Endodermal cell (in vitro differentiated cells): ENCODE data around the gene DROSHA. TPM values are rescaled to one million over a fixed set of nuclear protein-coding genes. Genes with fewer than 3 reads are reported as not detected.

Source experiments
- DNase-seq: peaks from one replicate; pipeline ENCODE4 v3.0.0-alpha.2; 2017
- H3K27ac ChIP-seq: 2 replicates; pipeline ENCODE4 v1.5.1; 2013; ENCODE audit warnings: mild to moderate bottlenecking, low read depth, low read length, moderate library complexity
- H3K27me3 ChIP-seq: 2 replicates; pipeline ENCODE4 v1.6.1; 2013; ENCODE audit warnings: mild to moderate bottlenecking, low read length, moderate library complexity; ENCODE audit not compliant: insufficient read depth, control insufficient read depth, poor library complexity, severe bottlenecking
- H3K36me3 ChIP-seq: 2 replicates; pipeline ENCODE4 v1.7.0; 2013; ENCODE audit warnings: mild to moderate bottlenecking, low read length, moderate library complexity; ENCODE audit not compliant: control insufficient read depth, insufficient read depth
- H3K4me1 ChIP-seq: one replicate; pipeline ENCODE4 v1.7.0; 2013; ENCODE audit warnings: low read length; ENCODE audit not compliant: control insufficient read depth, insufficient read depth
- H3K4me3 ChIP-seq: 2 replicates; pipeline ENCODE4 v1.5.1; 2013; ENCODE audit warnings: mild to moderate bottlenecking, low read length, moderate library complexity
- H3K9ac ChIP-seq: 2 replicates; pipeline ENCODE4 v1.6.1; 2013; ENCODE audit warnings: mild to moderate bottlenecking, low read length, moderate library complexity; ENCODE audit not compliant: poor library complexity, severe bottlenecking; ENCODE audit errors: extremely low read depth
- H3K9me3 ChIP-seq: 2 replicates; pipeline ENCODE4 v1.6.1; 2013; ENCODE audit warnings: mild to moderate bottlenecking, low read length, moderate library complexity; ENCODE audit not compliant: control insufficient read depth
- H3K27ac Mint-ChIP-seq: 2 replicates; pipeline ENCODE4 v1.8.0; 2020; ENCODE audit warnings: mixed read lengths
- H3K27me3 Mint-ChIP-seq: 2 replicates; pipeline ENCODE4 v1.8.0; 2021; ENCODE audit warnings: mild to moderate bottlenecking, mixed read lengths; ENCODE audit not compliant: insufficient read depth
- H3K36me3 Mint-ChIP-seq: 2 replicates; pipeline ENCODE4 v1.8.0; 2020; ENCODE audit warnings: low read depth, mixed read lengths
- H3K4me1 Mint-ChIP-seq: 2 replicates; pipeline ENCODE4 v1.8.0; 2020; ENCODE audit warnings: mixed read lengths
- H3K4me3 Mint-ChIP-seq: 2 replicates; pipeline ENCODE4 v1.8.0; 2020; ENCODE audit warnings: mild to moderate bottlenecking, moderate library complexity, mixed read lengths
- H3K9me3 Mint-ChIP-seq: 2 replicates; pipeline ENCODE4 v1.8.0; 2020; ENCODE audit warnings: mild to moderate bottlenecking, mixed read lengths
- CTCF ChIP-seq: fragments of 200-600 bp; sonication (generic); conservative IDR thresholded peaks from 2 replicates; pipeline ENCODE4 v1.5.0; 2021; ENCODE audit warnings: antibody characterized with exemption, mild to moderate bottlenecking
- WGBS, 2 experiments: methylation state at CpG; one replicate each; pipeline versions ENCODE4 v1.1.5 to v1.1.7; 2013; ENCODE audit warnings: missing lambda C conversion rate in 2 of 2, mixed read lengths in 1 of 2; ENCODE audit not compliant: insufficient coverage in 1 of 2, insufficient read length in 1 of 2; 5-methylcytosine and 5-hydroxymethylcytosine counted together
- total RNA-seq, 2 donors: library from RNA; stranded (reverse); fragmentation: NEBNext Ultra II Directional in 1 of 2; extraction: Animal tissue kit (Norgen Biotek cat#: 25700) in 1 of 2; gene quantifications; 2 replicates in 1 of 2; 3 replicates in 1 of 2; pipeline ENCODE4 v1.2.1, GENCODE V29; 2021

DROSHA gene
- total RNA-seq, 2 donors from 2014 or later, result 116 to 132 TPM

- Mint-ChIP-seq H3K9me3 (no peaks in the 10 kb centered on the region), H3K4me1 (no peaks in the 10 kb centered on the region), H3K36me3 (peaks cover 42% of the 10 kb centered on the region), H3K4me3 (no peak overlapping the region), H3K27ac (peak overlapping the region; percentile 5), H3K27me3 (no peaks in the 10 kb centered on the region)
- H3K9me3 ChIP-seq, result no peaks in the 10 kb centered on the region
- no peak overlapping the region for H3K27ac ChIP-seq
- no peak overlapping the region for H3K9ac ChIP-seq
- H3K4me3 ChIP-seq, result no peak overlapping the region
- no peak for TF ChIP-seq CTCF
- no peak for DNase-seq
- peaks cover 78% of the 10 kb centered on the region for H3K36me3 ChIP-seq
- no peaks in the 10 kb centered on the region for H3K4me1 ChIP-seq
- 95 to 100% methylated on average over 2 to 3 of the region's 3 CpGs for WGBS, 2 experiments
- H3K27me3 ChIP-seq, result no peaks in the 10 kb centered on the region
Observed at GRCh38 chr5:31481531-31482165, 50.2 kb downstream of the DROSHA start.

GRCh38 chr5:31479706-31480105, 52.2 kb downstream of the DROSHA start:
- peaks cover 38% of the 10 kb centered on the region for H3K36me3 Mint-ChIP-seq
- Histone ChIP-seq H3K4me3 (no peak overlapping the region), H3K9ac (no peak overlapping the region), H3K4me1 (no peaks in the 10 kb centered on the region), H3K27ac (no peak overlapping the region), H3K36me3 (peaks cover 76% of the 10 kb centered on the region), H3K9me3 (no peaks in the 10 kb centered on the region), H3K27me3 (no peaks in the 10 kb centered on the region)
- WGBS, 2 experiments, result no CpG with 5 or more reads among the region's 2 CpGs
- no peaks in the 10 kb centered on the region for H3K27me3 Mint-ChIP-seq
- no peak for TF ChIP-seq CTCF
- no peak for DNase-seq
- H3K4me3 Mint-ChIP-seq, result no peak overlapping the region
- no peak overlapping the region for H3K27ac Mint-ChIP-seq
- no peaks in the 10 kb centered on the region for H3K9me3 Mint-ChIP-seq
- H3K4me1 Mint-ChIP-seq, result no peaks in the 10 kb centered on the region

- H3K36me3 ChIP-seq, result peaks cover 76% of the 10 kb centered on the region
- no peaks in the 10 kb centered on the region for H3K27me3 ChIP-seq
- H3K4me1 Mint-ChIP-seq, result no peaks in the 10 kb centered on the region
- no peaks in the 10 kb centered on the region for H3K4me1 ChIP-seq
- TF ChIP-seq CTCF, result no peak
- H3K4me3 ChIP-seq, result no peak overlapping the region
- no peaks in the 10 kb centered on the region for H3K9me3 ChIP-seq
- DNase-seq, result no peak
- H3K4me3 Mint-ChIP-seq, result no peak overlapping the region
- peaks cover 34% of the 10 kb centered on the region for H3K36me3 Mint-ChIP-seq
- no peak overlapping the region for H3K27ac ChIP-seq
- H3K27me3 Mint-ChIP-seq, result no peaks in the 10 kb centered on the region
- H3K9ac ChIP-seq, result no peak overlapping the region
- H3K9me3 Mint-ChIP-seq, result no peaks in the 10 kb centered on the region
- no peak overlapping the region for H3K27ac Mint-ChIP-seq
Observed at GRCh38 chr5:31478901-31479300, 53.0 kb downstream of the DROSHA start.
